ENCODE data around the gene ATRNL1. TPM values are rescaled to one million over a fixed set of nuclear protein-coding genes. Genes with fewer than 3 reads are reported as not detected.

Gene ATRNL1
- total RNA-seq, 2 donors from 2014 or later, result 5.1 to 22.9 TPM

DNA sequence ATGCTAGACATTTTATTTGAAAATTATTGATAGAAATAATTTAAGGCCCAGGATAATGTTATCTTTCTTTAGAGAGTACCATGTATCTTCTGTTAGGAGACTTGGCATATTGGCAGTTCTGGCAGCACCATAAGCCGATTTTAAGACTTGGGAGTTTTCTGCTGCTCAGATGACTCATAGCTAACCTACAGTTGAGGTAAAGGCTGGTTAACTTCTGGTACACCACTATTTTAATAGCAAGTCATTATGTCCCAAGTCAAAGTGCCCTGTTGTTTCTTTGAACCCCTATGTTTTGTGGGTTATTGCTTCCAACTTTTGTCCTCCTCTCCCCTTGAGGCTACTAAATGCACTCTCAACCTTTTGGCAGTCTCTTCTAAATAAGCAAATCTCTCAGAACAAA, 25.2 kb downstream of the ATRNL1 start:
- no peaks in the 10 kb centered on the region for H3K9me3 ChIP-seq
- no peaks in the 10 kb centered on the region for H3K36me3 ChIP-seq
- no peaks in the 10 kb centered on the region for H3K27me3 ChIP-seq (replicated peaks; ENCODE audit: insufficient read depth)
- no peak overlapping the region for H3K27ac ChIP-seq
- DNase-seq (ENCODE audit: low spot score), result no peak
- intact Hi-C loops (cut with DNase I), result no loop called here
- H3K4me3 ChIP-seq, result no peak overlapping the region
- 52% methylated on average over 1 of the region's 1 CpG for WGBS
- no peaks in the 10 kb centered on the region for H3K4me1 ChIP-seq (replicated peaks)
- TF ChIP-seq POLR2AphosphoS5 (IDR thresholded peaks at IDR 0.05) (no peak), POLR2A (IDR thresholded peaks at IDR 0.05) (no peak)
- TF ChIP-seq, protein P1, sequence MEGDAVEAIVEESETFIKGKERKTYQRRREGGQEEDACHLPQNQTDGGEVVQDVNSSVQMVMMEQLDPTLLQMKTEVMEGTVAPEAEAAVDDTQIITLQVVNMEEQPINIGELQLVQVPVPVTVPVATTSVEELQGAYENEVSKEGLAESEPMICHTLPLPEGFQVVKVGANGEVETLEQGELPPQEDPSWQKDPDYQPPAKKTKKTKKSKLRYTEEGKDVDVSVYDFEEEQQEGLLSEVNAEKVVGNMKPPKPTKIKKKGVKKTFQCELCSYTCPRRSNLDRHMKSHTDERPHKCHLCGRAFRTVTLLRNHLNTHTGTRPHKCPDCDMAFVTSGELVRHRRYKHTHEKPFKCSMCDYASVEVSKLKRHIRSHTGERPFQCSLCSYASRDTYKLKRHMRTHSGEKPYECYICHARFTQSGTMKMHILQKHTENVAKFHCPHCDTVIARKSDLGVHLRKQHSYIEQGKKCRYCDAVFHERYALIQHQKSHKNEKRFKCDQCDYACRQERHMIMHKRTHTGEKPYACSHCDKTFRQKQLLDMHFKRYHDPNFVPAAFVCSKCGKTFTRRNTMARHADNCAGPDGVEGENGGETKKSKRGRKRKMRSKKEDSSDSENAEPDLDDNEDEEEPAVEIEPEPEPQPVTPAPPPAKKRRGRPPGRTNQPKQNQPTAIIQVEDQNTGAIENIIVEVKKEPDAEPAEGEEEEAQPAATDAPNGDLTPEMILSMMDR (IDR thresholded peaks at IDR 0.05), result no peak

- Histone ChIP-seq H3K36me3 (no peaks in the 10 kb centered on the region), H3K9me3 (no peaks in the 10 kb centered on the region), H3K27ac (no peak overlapping the region), H3K27me3 (replicated peaks; ENCODE audit: insufficient read depth) (no peaks in the 10 kb centered on the region), H3K4me1 (replicated peaks) (no peaks in the 10 kb centered on the region), H3K4me3 (no peak overlapping the region)
- TF ChIP-seq, protein P1 (IDR thresholded peaks at IDR 0.05), result no peak
- no peak for DNase-seq (ENCODE audit: low spot score)
- WGBS, result 87% methylated on average over 4 of the region's 4 CpGs
- intact Hi-C loops (cut with DNase I), result loop anchor here (10.0 kb wide), 1 partner anchor 651 kb away; no protein-coding TSS in a partner anchor
Observed at GRCh38 chr10:115125505-115125904, 32.3 kb downstream of the ATRNL1 start.

- Histone ChIP-seq H3K27ac (no peak overlapping the region), H3K4me1 (replicated peaks) (no peaks in the 10 kb centered on the region), H3K27me3 (replicated peaks; ENCODE audit: insufficient read depth) (no peaks in the 10 kb centered on the region), H3K9me3 (no peaks in the 10 kb centered on the region), H3K4me3 (no peak overlapping the region), H3K36me3 (no peaks in the 10 kb centered on the region)
- DNase-seq (ENCODE audit: low spot score), result no peak
- intact Hi-C loops (cut with DNase I), result loop anchor here (2.0 to 10.0 kb wide), 2 partner anchors 253 to 655 kb away; no protein-coding TSS in a partner anchor
- TF ChIP-seq POLR2A (IDR thresholded peaks at IDR 0.05), result no peak
- TF ChIP-seq, protein P1 (IDR thresholded peaks at IDR 0.05), result peak in 3 of 4 experiments; percentile 37 to 44 (median 39)
Observed at GRCh38 chr10:115129752-115130151, 36.6 kb downstream of the ATRNL1 start.

DNA sequence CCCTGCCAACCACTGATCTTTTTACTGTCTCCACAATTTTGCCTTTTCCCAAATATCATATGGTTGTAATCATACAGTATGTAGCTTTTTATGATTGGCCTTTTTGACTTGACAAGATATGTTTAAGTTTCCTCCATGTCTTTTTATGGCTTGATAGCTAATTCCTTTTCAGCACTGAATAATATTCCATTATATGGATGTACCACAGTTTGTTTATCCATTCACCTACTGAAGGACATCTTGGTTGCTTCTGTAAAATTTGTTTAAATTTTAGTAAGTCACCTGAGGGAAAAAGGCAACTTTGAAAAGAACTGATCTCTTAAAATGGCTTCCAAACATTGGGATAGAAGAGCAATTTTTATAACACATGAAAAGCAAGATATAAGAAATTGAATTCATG, 43.5 kb downstream of the ATRNL1 start:
- Histone ChIP-seq H3K4me3 (no peak overlapping the region), H3K9me3 (no peaks in the 10 kb centered on the region), H3K36me3 (no peaks in the 10 kb centered on the region), H3K27ac (no peak overlapping the region), H3K27me3 (replicated peaks; ENCODE audit: insufficient read depth) (no peaks in the 10 kb centered on the region), H3K4me1 (replicated peaks) (no peaks in the 10 kb centered on the region)
- TF ChIP-seq, protein P1 (IDR thresholded peaks at IDR 0.05), result no peak
- no peak for TF ChIP-seq POLR2A (IDR thresholded peaks at IDR 0.05)
- TF ChIP-seq POLR2AphosphoS5 (IDR thresholded peaks at IDR 0.05), result no peak
- intact Hi-C loops (cut with DNase I), result no loop called here
- DNase-seq (ENCODE audit: low spot score), result no peak

GRCh38 chr10:115141254-115141653, 48.1 kb downstream of the ATRNL1 start:
- DNase-seq (ENCODE audit: low spot score), result no peak
- no peak overlapping the region for H3K27ac ChIP-seq
- H3K9me3 ChIP-seq, result no peaks in the 10 kb centered on the region
- no peaks in the 10 kb centered on the region for H3K4me1 ChIP-seq (replicated peaks)
- H3K27me3 ChIP-seq (replicated peaks; ENCODE audit: insufficient read depth), result no peaks in the 10 kb centered on the region
- TF ChIP-seq, protein P1 (IDR thresholded peaks at IDR 0.05), result peak in 2 of 4 experiments; percentile 22 to 30
- no peak for TF ChIP-seq POLR2AphosphoS5 (IDR thresholded peaks at IDR 0.05)
- TF ChIP-seq POLR2A (IDR thresholded peaks at IDR 0.05), result no peak
- no peak overlapping the region for H3K4me3 ChIP-seq
- intact Hi-C loops (cut with DNase I), result no loop called here
- H3K36me3 ChIP-seq, result no peaks in the 10 kb centered on the region

All from prostate gland (tissue), 2 donors.